HG03469 (cell line): Measurements from ENCODE around the gene PRDM15.

Experiments used
- ATAC-seq: cut with Tn5 transposase; IDR thresholded peaks from one replicate; pipeline ENCODE4 v1.9.1; 2021; ENCODE audit warnings: mild to moderate bottlenecking, moderate library complexity, moderate number of reproducible peaks; ENCODE audit not compliant: unreplicated experiment

Gene PRDM15, protein sequence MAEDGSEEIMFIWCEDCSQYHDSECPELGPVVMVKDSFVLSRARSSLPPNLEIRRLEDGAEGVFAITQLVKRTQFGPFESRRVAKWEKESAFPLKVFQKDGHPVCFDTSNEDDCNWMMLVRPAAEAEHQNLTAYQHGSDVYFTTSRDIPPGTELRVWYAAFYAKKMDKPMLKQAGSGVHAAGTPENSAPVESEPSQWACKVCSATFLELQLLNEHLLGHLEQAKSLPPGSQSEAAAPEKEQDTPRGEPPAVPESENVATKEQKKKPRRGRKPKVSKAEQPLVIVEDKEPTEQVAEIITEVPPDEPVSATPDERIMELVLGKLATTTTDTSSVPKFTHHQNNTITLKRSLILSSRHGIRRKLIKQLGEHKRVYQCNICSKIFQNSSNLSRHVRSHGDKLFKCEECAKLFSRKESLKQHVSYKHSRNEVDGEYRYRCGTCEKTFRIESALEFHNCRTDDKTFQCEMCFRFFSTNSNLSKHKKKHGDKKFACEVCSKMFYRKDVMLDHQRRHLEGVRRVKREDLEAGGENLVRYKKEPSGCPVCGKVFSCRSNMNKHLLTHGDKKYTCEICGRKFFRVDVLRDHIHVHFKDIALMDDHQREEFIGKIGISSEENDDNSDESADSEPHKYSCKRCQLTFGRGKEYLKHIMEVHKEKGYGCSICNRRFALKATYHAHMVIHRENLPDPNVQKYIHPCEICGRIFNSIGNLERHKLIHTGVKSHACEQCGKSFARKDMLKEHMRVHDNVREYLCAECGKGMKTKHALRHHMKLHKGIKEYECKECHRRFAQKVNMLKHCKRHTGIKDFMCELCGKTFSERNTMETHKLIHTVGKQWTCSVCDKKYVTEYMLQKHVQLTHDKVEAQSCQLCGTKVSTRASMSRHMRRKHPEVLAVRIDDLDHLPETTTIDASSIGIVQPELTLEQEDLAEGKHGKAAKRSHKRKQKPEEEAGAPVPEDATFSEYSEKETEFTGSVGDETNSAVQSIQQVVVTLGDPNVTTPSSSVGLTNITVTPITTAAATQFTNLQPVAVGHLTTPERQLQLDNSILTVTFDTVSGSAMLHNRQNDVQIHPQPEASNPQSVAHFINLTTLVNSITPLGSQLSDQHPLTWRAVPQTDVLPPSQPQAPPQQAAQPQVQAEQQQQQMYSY

DNA sequence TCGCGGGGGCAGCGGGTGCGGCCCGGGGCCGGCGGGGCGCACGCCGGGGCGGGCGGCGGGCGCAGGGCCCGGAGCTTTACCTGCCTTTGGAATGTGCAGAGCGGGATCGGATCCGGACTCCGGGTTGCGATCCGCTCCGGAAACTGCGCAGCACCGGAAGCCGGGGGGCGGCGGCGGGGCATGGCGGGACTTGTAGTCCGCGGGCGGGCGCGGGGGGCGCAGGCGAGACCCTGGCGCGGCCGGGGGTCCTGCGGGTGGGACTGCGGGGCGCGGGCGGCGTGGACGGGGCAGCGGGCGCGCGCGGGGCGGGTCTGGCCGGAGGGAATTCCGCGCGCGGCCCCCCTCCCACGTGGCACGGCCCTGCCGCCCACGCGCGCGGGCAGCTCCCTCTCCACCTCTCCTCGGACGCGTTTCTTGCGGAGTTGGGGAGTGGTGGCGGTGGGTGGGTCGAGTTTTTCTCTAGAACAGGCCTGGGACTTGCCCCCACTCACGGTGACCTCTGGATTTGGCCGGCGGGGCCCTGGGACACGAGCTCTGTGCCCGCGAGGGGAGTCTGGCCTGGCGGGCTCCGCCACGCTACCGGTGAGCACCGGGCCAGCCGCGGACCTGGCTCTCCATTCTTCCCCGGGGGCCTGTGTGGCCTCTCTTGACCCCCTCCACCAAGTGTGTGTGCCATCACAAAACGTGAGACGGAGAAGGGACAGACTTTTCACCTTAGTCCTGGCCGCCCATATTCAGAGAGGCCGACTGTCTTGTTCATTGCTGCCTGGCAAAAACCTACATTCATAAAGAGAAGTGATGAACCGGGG lies at the start of gene PRDM15:
TSS of gene PRDM15 (minus strand) at position 155 of the 809 bp plus-strand sequence. CDS start 18,981 bp downstream, outside the sequence.
- no peak for ATAC-seq

DNA sequence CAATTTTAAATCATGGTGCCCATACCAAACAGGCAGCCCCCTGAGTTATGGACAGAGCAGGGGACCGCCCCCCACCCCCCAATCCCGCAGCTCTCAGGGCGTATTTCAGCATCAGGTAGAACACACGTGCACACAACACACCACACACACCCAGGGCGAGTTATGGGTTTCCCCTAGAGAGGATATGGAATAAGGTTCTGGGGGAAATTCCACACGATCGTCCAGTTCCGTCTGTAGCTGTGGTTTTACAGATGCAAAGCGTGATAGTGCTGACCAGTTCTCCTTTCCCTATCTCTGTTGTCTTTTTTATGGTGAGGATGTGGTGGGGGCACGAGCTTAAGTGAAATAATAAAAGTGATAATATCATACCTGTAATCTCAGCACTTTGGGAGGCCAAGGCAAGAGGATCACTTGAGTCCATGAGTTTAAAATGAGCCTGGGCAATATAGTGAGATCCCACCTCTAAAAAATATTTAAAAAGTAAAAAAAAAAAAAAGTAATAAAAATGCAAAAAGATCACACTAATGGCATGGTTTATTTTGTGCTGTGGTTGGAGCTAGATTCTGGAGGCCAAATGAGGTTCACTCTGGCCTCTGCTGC lies 49.6 kb upstream of the PRDM15 start:
- ATAC-seq = no peak

DNA sequence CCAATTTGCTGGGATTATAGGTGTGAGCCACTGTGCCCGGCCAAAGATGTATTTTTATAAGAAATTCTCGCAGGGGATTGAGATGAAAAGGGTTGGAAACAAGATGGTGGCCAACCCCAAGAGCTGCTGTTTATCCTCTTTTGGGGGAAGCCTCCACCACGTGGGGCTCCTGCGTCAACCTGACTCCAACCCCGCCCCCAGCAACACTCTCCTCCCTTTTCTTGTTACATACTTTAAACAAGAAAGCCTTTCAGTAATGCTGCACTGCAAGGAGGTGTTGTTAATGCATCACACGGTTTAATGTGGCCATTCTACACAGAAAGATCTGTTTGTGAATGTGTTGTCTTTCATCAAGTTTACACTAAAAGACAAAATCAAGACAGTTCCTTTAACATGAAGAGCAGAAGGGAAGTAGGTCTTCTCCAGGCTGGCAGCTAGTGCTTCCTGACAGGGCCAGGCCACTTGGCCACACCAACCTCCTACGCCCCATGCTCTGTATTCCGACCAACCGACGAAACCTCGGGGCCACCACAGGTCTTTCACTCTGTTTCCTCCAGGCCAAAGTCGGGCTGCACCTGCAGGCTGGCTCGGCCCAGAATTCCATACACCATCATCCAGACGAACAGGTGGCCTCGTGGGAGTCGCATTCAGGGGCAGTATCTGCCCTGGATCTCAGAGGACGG lies 48.7 kb upstream of the PRDM15 start:
- ATAC-seq = no peak

DNA sequence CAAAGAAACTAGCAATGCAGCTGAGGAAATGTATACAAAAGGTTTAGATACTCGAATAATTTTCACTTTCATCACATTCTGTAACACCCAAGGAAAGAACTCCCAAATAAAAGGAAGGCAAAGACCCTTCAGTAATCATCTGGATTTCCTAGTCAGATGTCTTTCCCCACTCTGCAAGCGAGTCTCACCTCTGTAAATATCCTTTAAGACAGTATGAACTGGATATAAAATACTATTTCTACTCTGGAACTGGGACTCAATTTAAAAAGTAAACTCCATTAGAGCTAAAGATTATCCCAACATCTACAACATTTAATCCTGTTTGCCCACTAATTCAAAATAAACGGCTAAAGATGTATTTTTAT lies 47.6 kb upstream of the PRDM15 start:
- no peak for ATAC-seq

DNA sequence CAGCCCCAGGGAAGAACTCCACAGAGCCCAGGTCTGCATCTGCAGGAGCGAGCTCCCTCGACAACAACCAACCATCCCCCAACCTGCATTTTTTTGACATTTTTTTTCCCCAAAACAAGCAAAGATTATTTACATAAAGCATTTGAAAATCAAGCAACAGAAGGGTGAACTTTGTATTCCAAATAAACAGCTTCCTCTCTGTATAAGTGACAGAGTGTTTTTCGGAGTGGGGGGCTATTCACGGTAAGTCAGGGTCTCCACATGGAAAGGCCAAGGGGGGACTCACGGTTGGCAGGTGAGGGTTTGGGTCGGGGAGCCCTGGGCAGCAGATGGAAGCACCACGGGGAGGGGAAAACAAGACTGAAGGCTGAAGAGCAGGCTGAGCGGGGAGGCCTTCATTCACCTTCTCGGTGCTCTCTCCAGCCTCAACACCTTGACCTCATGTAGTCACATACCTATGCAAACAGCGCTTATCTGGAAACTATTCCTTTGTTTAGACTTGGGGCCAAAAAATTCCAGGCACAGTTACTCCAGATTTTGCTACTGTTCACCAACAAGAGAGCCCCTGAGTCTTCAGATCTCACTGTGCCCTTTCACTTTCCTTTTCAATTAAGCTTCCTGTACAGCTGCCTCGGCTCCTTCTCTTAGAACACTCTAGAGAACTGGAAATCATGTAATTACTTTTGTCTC lies 47.1 kb upstream of the PRDM15 start:
- ATAC-seq = no peak

DNA sequence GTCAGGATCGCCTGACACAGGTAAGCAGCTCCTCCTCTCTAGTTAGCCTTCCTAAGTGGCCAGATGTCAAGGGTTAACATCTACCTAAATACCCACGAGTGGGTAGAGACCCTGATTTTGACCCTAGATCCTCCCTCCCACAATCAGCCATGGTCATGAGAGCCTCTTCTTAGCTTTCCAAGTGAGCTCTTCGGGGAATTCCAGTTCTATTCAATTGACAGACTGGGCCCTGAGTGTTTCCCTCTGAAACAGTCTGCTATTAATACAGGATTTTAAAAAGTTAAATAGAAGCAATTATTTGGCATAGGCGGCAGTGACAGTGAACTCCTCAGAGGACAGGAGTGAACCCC lies 46.6 kb upstream of the PRDM15 start:
- ATAC-seq = no peak

DNA sequence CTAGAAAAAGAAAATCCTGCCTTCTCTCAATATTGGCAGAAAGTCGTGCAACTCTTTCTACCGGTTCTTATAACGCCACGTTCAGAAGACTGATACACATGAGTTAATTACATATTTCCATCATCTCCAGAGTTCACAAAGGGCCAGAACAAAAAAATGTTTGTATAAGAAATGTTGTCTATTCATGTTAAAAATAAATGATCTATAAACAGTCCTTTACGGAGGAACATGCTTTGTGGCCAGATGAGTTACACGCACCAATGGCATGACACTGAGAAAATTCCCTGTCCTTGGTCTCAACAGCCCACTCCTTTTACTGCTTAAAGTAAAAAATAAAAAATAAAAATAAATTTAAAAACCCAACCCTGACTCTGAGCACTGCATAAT lies 45.2 kb upstream of the PRDM15 start:
- no peak for ATAC-seq

DNA sequence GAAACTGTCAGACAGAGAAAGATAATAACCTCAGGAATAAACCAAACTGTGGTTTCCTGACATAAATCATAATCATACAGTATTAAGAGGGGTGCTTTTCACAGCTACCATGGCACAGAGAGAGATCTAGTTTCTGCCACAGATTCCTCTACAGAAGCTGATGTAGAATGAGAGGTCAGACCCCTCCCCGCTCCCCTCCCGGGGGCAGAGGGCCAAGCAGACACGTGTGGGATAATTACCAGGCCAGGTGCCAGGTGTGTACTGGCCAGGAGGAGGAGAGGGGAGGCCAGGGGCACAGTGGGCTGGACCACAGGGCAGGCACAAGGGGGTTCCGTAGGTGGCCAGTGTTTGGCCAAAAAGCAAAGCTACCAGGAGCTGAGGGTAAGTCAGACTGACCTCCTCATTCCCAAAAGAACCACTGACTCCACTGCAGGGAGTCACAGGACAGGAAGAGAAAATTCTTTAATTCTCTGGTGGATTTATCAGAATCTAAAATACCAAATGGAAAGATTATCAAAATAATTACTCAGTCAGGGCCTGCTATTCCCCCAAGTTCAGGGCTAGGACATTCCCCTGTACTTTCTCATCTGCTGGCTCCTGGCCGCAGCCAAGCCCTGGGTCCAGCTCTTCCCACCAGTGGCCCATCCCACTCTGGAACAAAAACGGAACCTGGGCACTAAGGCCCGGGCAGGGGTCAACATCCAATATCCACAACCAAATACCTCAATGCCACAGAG lies 44.7 kb upstream of the PRDM15 start:
- ATAC-seq = no peak

DNA sequence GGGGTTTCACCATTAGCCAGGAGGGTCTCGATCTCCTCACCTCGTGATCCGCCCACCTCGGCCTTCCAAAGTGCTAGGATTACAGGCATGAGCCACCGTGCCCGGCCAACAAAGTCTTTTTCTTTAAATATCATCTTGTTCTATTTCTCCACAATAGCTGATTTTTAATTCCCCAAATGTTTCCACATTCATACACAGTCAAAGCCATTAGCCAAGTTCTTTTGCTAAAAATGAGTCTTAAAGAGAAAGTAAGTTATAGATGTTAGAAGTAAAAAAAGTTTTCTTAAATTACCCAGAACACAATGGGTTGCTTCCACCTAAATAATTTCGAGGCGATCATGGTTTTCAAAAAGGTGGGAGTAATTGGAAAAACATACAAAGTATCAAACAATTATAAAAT lies 44.0 kb upstream of the PRDM15 start:
- ATAC-seq = no peak

DNA sequence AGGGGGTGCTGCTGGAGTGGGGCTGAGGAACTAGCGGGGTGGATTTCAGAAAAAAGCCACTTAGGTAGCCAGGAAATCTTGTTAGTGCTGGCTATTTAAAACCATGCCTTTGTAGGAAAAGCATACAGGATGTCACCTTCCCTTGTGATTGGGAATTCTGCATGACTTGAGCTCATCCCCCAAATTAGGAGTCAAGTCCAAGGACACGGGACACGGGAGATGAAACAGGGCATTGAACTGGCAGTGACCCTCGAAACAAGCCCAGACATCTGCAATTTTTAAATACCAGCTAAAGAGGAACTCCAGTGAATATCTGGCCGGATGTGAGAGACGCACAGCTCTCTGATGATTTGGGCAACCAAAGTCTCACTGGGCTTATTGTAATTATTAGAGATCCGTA lies 41.9 kb upstream of the PRDM15 start:
- no peak for ATAC-seq

DNA sequence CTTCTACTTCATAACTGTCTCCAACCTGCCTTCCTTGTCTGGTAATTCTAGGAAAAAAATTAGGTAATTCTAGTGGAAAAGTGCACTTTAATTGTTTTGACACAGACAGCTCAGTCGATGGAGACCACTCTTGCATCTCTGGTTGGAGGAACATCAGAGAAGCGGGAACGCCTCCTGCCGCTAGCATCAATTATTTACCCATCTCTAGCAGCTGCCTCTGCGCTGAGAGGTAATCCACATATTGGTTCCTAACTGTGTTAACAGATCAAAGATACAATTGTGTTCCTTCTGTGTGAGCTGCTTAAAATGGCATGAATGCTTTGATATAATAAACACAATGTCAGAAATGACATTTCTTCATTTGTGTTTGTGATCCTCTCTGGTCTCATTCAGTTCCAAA lies 41.3 kb upstream of the PRDM15 start:
- no peak for ATAC-seq

DNA sequence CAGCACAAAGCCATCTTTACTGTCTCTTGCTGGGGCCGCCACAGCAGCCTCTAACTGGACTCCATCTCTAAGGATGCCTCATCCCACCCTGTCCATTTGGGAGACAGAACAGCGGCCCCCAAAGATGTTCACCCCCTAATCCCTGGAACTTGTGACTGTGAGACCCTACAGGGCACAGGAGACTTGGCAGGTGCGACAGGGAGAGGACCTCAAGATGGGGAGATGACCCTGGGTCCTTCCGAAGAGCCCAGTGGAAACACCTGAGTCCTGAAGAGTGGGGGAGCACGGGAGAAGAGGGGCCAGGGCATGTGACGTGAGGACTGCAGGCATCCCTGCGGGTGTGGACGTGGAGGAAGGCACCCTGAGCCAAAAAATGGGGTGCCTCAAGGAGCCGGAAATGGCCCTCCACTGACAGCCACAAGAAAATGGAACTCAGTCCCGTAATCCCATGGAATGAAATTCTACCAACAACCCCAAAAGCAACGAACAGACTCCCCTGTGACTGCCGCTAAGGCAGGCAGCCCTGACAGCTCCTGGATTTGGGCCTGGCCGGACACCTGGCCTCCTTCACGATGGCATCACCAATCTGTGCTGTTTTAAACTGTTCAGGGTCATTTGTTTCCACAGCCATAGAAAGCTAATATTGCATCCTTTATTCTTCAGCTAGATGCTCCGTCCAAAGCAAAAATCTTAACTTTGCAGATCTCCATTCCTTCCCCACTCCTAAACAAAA lies 40.7 kb upstream of the PRDM15 start:
- no peak for ATAC-seq

DNA sequence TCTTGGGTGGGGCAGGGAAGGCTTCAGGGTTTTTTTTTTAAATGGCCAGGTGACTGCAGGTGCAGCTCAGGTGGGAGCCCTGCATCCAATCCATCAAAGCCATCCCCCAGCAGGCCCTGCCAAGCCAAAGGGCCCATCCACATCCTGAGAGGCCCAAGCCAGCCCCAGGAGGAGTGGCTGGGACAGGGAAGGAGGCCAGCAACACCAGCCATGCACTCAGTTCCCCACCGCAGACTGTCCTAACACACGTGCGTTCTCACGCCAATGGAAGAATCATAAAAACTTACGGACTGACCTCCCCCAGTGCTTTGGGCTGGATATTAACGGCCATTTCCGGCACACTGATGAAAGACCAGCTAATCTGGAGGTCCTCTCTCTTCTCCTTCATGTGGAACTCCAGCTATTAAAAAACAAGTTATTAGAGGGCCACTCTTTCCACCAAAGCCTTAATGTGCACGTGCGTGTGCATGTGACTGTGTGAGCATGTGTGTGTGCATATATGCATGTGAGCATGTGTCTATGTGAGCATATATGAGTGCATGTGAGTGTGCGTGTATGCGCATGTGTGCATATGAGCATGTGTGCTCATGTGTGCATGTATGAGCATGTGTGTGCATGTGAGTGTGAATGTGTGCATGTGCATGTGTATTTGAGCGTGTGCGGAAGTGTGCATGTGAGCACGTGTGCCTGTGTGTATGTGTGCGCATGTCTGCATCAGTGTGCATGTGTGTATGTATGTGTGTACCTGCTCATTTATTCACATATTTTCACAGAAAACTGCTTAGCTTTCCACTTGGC lies 39.6 kb upstream of the PRDM15 start:
- ATAC-seq = no peak

DNA sequence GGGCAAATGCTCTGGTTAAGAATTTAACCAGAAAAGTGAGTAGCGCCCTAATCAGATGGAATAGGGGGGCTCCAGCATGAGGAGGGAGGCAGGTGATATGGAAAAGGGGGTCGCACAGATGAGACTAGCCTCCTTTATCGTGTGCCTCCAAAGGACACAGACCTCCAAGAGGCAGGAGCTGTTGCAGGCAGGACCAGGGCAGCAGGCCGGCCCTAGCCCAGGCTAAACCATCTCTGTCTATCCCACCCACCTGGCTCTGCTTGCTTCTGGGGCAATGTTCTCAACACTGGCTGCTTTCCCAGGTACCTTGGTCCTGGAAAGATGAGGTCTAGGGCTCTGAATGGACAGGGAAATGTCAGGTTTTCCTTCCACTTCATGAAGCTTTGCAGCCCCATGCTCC lies 38.4 kb upstream of the PRDM15 start:
- no peak for ATAC-seq

DNA sequence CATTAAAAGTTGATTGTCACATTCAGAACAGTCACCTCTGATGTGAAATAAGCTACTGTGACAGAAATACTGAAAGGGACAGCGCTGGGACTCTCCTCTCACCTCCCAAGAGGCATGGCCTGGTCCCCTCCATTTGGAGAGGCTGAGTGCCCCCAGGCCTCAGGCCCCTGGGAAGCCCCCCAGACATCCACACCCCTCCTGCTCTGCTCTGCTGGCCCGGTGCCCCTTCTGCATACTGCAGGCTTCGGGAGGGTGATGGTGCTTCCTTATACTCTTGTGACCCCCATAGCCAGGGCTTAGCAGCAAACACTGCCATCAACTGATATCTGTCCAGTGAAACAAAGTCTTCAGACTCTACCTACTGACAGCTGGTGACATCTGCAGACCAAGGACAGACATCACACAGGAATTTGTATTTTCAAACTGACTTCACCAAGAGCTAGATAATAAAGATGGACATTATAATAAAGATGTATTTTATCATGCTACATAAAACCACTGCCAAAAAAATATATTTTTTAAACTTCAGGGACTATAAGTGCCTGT lies 37.8 kb upstream of the PRDM15 start:
- ATAC-seq = no peak

DNA sequence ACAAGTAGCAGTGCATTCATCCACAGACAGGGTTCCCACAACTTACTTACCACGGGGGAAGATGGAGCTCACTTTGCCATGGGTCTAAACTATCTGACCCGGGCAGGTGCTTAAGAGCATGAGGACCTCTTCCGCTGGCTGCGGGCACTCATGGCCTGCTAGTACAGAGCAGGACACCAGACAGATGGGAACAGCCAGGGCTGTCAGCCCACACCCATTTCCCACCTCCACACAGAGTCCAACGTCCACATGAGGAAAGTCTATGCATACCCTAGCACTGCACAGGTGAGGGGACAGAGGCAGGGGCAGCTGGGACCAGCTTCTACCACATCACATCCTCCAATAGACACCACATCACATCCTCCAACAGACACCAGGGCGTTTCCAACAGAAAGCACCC lies 35.8 kb upstream of the PRDM15 start:
- no peak for ATAC-seq

DNA sequence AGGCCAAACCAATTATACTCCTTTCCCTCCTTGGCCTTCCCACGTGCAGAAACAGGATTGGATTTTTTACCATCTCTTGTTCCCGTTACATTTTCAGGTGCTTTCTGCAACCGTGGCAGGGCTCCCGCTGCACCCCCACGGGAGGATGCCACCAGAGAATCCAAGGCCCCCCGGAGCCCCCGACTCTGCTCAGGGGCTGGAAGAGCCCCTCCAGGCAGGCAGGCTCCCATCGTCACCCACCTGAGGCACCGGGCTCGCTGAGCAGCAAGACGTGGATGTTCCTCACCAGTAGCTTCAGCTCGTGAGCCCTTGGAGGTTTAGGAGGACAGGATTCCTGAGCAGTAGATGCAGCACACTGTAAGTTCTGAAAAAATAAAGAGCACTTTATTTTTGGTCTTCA lies 35.2 kb upstream of the PRDM15 start:
- ATAC-seq = no peak
